GM23248 (cell line): ENCODE data around the gene FARP1.

ENCODE experiments used
- EZH2 ChIP-seq: fragments of 200-600 bp; sonication (generic); IDR thresholded peaks from 2 replicates; pipeline ENCODE4 v1.6.1; 2018; ENCODE audit warnings: antibody characterized with exemption, mild to moderate bottlenecking; ENCODE audit not compliant: insufficient read depth, poor library complexity, severe bottlenecking
- EZH2phosphoT487 ChIP-seq: fragments of 200-600 bp; sonication (generic); IDR thresholded peaks from 2 replicates; pipeline ENCODE4 v1.6.1; 2018; ENCODE audit warnings: antibody characterized with exemption, moderate library complexity, mild to moderate bottlenecking, low read depth; ENCODE audit not compliant: insufficient read depth

- TF ChIP-seq EZH2: no peak
- no peak for TF ChIP-seq EZH2phosphoT487
Observed at GRCh38 chr13:98338310-98338709, 195.4 kb downstream of the FARP1 start.
